Astrocyte (in vitro differentiated cells and primary cell): ENCODE results near the gene MAPK8IP3. TPM values are rescaled to one million over a fixed set of nuclear protein-coding genes. Genes with fewer than 3 reads are reported as not detected.

Experiments used
- DNase-seq: peaks from one replicate; pipeline ENCODE4 v3.0.0-alpha.2; 2010; ENCODE audit warnings: low read depth
- FAIRE-seq: peaks from 2 replicates; lab custom pipeline; 2011; peaks lifted over from hg19 to GRCh38; lab: Jason Lieb, UNC
- H2AFZ ChIP-seq: 2 replicates; pipeline ENCODE4 v1.6.0; 2012; ENCODE audit warnings: low read depth, low read length, inconsistent platforms
- H3K27ac ChIP-seq: 2 replicates; pipeline ENCODE4 v1.5.1; 2011; ENCODE audit warnings: low read depth, low read length, inconsistent platforms
- H3K27me3 ChIP-seq: 2 replicates; pipeline ENCODE4 v1.6.0; 2011; ENCODE audit warnings: low read length, inconsistent platforms; ENCODE audit not compliant: insufficient read depth
- H3K36me3 ChIP-seq: 2 replicates; pipeline ENCODE4 v1.5.1; 2011; ENCODE audit warnings: low read length, inconsistent platforms; ENCODE audit not compliant: insufficient read depth
- H3K4me1 ChIP-seq: 2 replicates; pipeline ENCODE4 v1.5.1; 2011; ENCODE audit warnings: low read length, inconsistent platforms; ENCODE audit not compliant: insufficient read depth
- H3K4me2 ChIP-seq: 2 replicates; pipeline ENCODE4 v1.6.0; 2012; ENCODE audit warnings: low read length, inconsistent platforms
- H3K4me3 ChIP-seq: 2 replicates; pipeline ENCODE4 v1.5.1; 2011; ENCODE audit warnings: low read depth, mild to moderate bottlenecking, low read length, inconsistent platforms; ENCODE audit not compliant: insufficient read depth
- H3K79me2 ChIP-seq: 2 replicates; pipeline ENCODE4 v1.6.0; 2012; ENCODE audit warnings: mild to moderate bottlenecking, low read length, inconsistent platforms; ENCODE audit not compliant: insufficient read depth
- H3K9ac ChIP-seq: 2 replicates; pipeline ENCODE4 v1.6.0; 2012; ENCODE audit warnings: mild to moderate bottlenecking, low read length, inconsistent platforms
- H3K9me3 ChIP-seq: 2 replicates; pipeline ENCODE4 v1.5.1; 2012; ENCODE audit warnings: low read depth, mild to moderate bottlenecking, low read length, inconsistent platforms; ENCODE audit not compliant: insufficient read depth
- H4K20me1 ChIP-seq: 2 replicates; pipeline ENCODE4 v1.6.0; 2012; ENCODE audit warnings: low read length, inconsistent platforms; ENCODE audit not compliant: insufficient read depth
- H3K27ac Mint-ChIP-seq: one replicate; pipeline ENCODE4 v1.8.0; 2021; ENCODE audit warnings: mild to moderate bottlenecking, mixed read lengths; ENCODE audit not compliant: unreplicated experiment
- H3K27me3 Mint-ChIP-seq: one replicate; pipeline ENCODE4 v1.8.0; 2021; ENCODE audit warnings: low read depth, mixed read lengths; ENCODE audit not compliant: unreplicated experiment
- H3K36me3 Mint-ChIP-seq: one replicate; pipeline ENCODE4 v1.8.0; 2021; ENCODE audit warnings: low read depth, mixed read lengths; ENCODE audit not compliant: unreplicated experiment
- H3K4me1 Mint-ChIP-seq: one replicate; pipeline ENCODE4 v1.8.0; 2021; ENCODE audit warnings: low read depth, mixed read lengths; ENCODE audit not compliant: unreplicated experiment
- H3K4me3 Mint-ChIP-seq: one replicate; pipeline ENCODE4 v1.8.0; 2021; ENCODE audit warnings: mild to moderate bottlenecking, moderate library complexity, mixed read lengths; ENCODE audit not compliant: unreplicated experiment
- H3K9me3 Mint-ChIP-seq: one replicate; pipeline ENCODE4 v1.8.0; 2021; ENCODE audit warnings: mild to moderate bottlenecking, mixed read lengths; ENCODE audit not compliant: unreplicated experiment
- CTCF ChIP-seq: IDR thresholded peaks from 2 replicates; pipeline ENCODE4 v1.5.1; 2011; ENCODE audit warnings: low read depth, mild to moderate bottlenecking, inconsistent platforms, low read length, moderate library complexity; ENCODE audit not compliant: insufficient read depth
- EZH2 ChIP-seq: IDR thresholded peaks from 2 replicates; pipeline ENCODE4 v1.6.1; 2012; ENCODE audit warnings: mild to moderate bottlenecking, low read length, inconsistent platforms; ENCODE audit not compliant: insufficient read depth
- total RNA-seq: library from RNA; stranded (reverse); gene quantifications from 2 replicates; pipeline ENCODE4 v1.2.1, GENCODE V29; 2021

Gene MAPK8IP3
- total RNA-seq, 1 donor from 2014 or later: 92.4 TPM

GRCh38 chr16:1749152-1750117 lies 43.4 kb downstream of the MAPK8IP3 start:
- no peak for FAIRE-seq
- DNase-seq: peak; percentile 14
- peaks cover 15% of the 10 kb centered on the region for H3K36me3 Mint-ChIP-seq

DNA sequence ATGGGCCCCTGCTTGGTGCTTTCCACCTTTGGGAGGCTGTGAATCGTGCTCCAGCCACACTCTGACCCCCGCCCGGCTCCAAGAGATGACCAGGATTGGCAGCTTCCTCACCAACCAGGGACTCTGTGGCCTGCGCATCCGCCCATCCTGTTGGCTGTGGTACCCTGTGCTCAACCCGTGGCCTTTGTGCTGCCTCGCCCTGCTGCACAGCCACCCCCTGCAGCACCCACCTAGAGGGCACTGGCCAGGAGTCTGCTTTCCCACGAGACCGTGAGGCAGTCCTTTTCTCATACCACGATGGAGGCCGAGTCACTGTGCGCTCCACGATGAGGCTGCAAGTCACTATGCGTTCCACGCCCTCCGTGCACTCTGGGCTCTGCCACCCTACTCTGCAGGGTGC lies 46.0 kb downstream of the MAPK8IP3 start:
- H3K9ac ChIP-seq: no peak overlapping the region
- H3K4me2 ChIP-seq: no peak overlapping the region
- H3K27ac ChIP-seq: no peak overlapping the region
- Mint-ChIP-seq H3K4me1 (peaks cover 10% of the 10 kb centered on the region), H3K27ac (peak overlapping the region; percentile 69), H3K9me3 (no peaks in the 10 kb centered on the region), H3K4me3 (no peak overlapping the region), H3K27me3 (no peaks in the 10 kb centered on the region), H3K36me3 (peaks cover 18% of the 10 kb centered on the region)
- H4K20me1 ChIP-seq: peaks cover 46% of the 10 kb centered on the region
- H3K36me3 ChIP-seq: peaks cover 20% of the 10 kb centered on the region
- H2AFZ ChIP-seq: no peak overlapping the region
- no peaks in the 10 kb centered on the region for H3K9me3 ChIP-seq
- DNase-seq (no peak), FAIRE-seq (no peak)
- H3K4me1 ChIP-seq: peaks cover 8% of the 10 kb centered on the region
- peaks cover 9% of the 10 kb centered on the region for H3K79me2 ChIP-seq
- TF ChIP-seq CTCF (no peak), EZH2 (no peak)
- no peak overlapping the region for H3K4me3 ChIP-seq
- H3K27me3 ChIP-seq: no peaks in the 10 kb centered on the region

More at GRCh38 chr16:1749152-1750117, 43.4 kb downstream of the MAPK8IP3 start:
- no peak overlapping the region for H3K9ac ChIP-seq
- peaks cover 20% of the 10 kb centered on the region for H3K36me3 ChIP-seq
- peaks cover 35% of the 10 kb centered on the region for H4K20me1 ChIP-seq
- Mint-ChIP-seq H3K27me3 (no peaks in the 10 kb centered on the region), H3K9me3 (no peaks in the 10 kb centered on the region), H3K27ac (no peak overlapping the region), H3K4me1 (peaks cover 20% of the 10 kb centered on the region), H3K4me3 (no peak overlapping the region)
- no peak overlapping the region for H3K4me3 ChIP-seq
- H3K4me2 ChIP-seq: no peak overlapping the region
- no peaks in the 10 kb centered on the region for H3K27me3 ChIP-seq
- no peak overlapping the region for H3K27ac ChIP-seq
- H3K79me2 ChIP-seq: peaks cover 9% of the 10 kb centered on the region
- TF ChIP-seq EZH2 (no peak), CTCF (no peak)
- peaks cover 31% of the 10 kb centered on the region for H3K4me1 ChIP-seq
- no peaks in the 10 kb centered on the region for H3K9me3 ChIP-seq
- H2AFZ ChIP-seq: no peak overlapping the region

- Histone ChIP-seq H3K4me1 (peaks cover 4% of the 10 kb centered on the region), H3K79me2 (peaks cover 4% of the 10 kb centered on the region), H3K27ac (no peak overlapping the region), H3K36me3 (peaks cover 20% of the 10 kb centered on the region), H4K20me1 (peaks cover 46% of the 10 kb centered on the region), H3K4me2 (no peak overlapping the region), H3K4me3 (no peak overlapping the region), H3K9ac (no peak overlapping the region), H3K9me3 (no peaks in the 10 kb centered on the region), H2AFZ (no peak overlapping the region), H3K27me3 (no peaks in the 10 kb centered on the region)
- H3K4me1 Mint-ChIP-seq: peaks cover 10% of the 10 kb centered on the region
- no peak for TF ChIP-seq EZH2
- no peak for TF ChIP-seq CTCF
- no peak overlapping the region for H3K27ac Mint-ChIP-seq
- DNase-seq (no peak), FAIRE-seq (no peak)
- H3K27me3 Mint-ChIP-seq: no peaks in the 10 kb centered on the region
- H3K9me3 Mint-ChIP-seq: no peaks in the 10 kb centered on the region
- no peak overlapping the region for H3K4me3 Mint-ChIP-seq
- H3K36me3 Mint-ChIP-seq: peaks cover 17% of the 10 kb centered on the region
These were observed 46.9 kb downstream of the MAPK8IP3 start for GRCh38 chr16:1752853-1753252.
